GM18909 (cell line): Measurements from ENCODE around the gene LMTK2.

Experiments
- ATAC-seq: cut with Tn5 transposase; IDR thresholded peaks from one replicate; pipeline ENCODE4 v1.9.1; 2021; ENCODE audit warnings: mild to moderate bottlenecking; ENCODE audit not compliant: unreplicated experiment, poor library complexity

The LMTK2 gene

GRCh38 chr7:98230746-98231471, 124.2 kb downstream of the LMTK2 start:
- no peak for ATAC-seq

- no peak for ATAC-seq
Observed at GRCh38 chr7:98231493-98232262, 125.0 kb downstream of the LMTK2 start.

- ATAC-seq = no peak
Observed at GRCh38 chr7:98232263-98232585, 125.6 kb downstream of the LMTK2 start.

- ATAC-seq = no peak
Observed at GRCh38 chr7:98232799-98233198, 126.1 kb downstream of the LMTK2 start.

GRCh38 chr7:98233219-98234070, 126.8 kb downstream of the LMTK2 start:
- no peak for ATAC-seq

- ATAC-seq = no peak
Observed at GRCh38 chr7:98234429-98235147, 127.9 kb downstream of the LMTK2 start.

- no peak for ATAC-seq
Observed at GRCh38 chr7:98235901-98236300, 129.2 kb downstream of the LMTK2 start.

GRCh38 chr7:98236355-98237185, 129.9 kb downstream of the LMTK2 start:
- ATAC-seq = no peak

GRCh38 chr7:98238076-98238475, 131.4 kb downstream of the LMTK2 start:
- ATAC-seq = no peak

- no peak for ATAC-seq
Observed at GRCh38 chr7:98238976-98239375, 132.3 kb downstream of the LMTK2 start.

GRCh38 chr7:98240961-98241673, 134.5 kb downstream of the LMTK2 start:
- ATAC-seq = no peak

- ATAC-seq = no peak
Observed at GRCh38 chr7:98241674-98242241, 135.1 kb downstream of the LMTK2 start.

GRCh38 chr7:98242342-98242741, 135.7 kb downstream of the LMTK2 start:
- ATAC-seq = no peak

GRCh38 chr7:98242934-98243333, 136.3 kb downstream of the LMTK2 start:
- no peak for ATAC-seq

- no peak for ATAC-seq
Observed at GRCh38 chr7:98244871-98245270, 138.2 kb downstream of the LMTK2 start.

- no peak for ATAC-seq
Observed at GRCh38 chr7:98248156-98248555, 141.5 kb downstream of the LMTK2 start.

GRCh38 chr7:98249106-98249505, 142.4 kb downstream of the LMTK2 start:
- ATAC-seq = no peak

GRCh38 chr7:98250789-98251188, 144.1 kb downstream of the LMTK2 start:
- no peak for ATAC-seq

GRCh38 chr7:98251231-98251600, 144.6 kb downstream of the LMTK2 start:
- peak; percentile 33 for ATAC-seq
